ENCODE results near the gene NOS1AP.

- TF ChIP-seq CTCF (IDR thresholded peaks at IDR 0.05; ENCODE audit: low read depth, low read length), result no peak
- TF ChIP-seq POLR2A (IDR thresholded peaks at IDR 0.05; ENCODE audit: extremely low read depth, insufficient read length), result no peak
- TF ChIP-seq, protein P1, sequence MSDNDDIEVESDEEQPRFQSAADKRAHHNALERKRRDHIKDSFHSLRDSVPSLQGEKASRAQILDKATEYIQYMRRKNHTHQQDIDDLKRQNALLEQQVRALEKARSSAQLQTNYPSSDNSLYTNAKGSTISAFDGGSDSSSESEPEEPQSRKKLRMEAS (IDR thresholded peaks at IDR 0.05; ENCODE audit: low read depth, low read length), result no peak
Measured at GRCh38 chr1:162094723-162095122, 25.2 kb downstream of the NOS1AP start.
